Activated naive CD4-positive, alpha-beta T cell treated with anti-CD3 and anti-CD28 coated beads, Interleukin-2, amount 50 U/mL, for 24 hours (primary cell): Measurements from ENCODE around the gene ZNF709.
"Not testable (repeated sequence)": the region's sequence is repeated elsewhere in the genome, so short reads cannot be mapped to it uniquely, and the experiment has no call there.

ENCODE experiments used
- H3K27ac Mint-ChIP-seq: one replicate; pipeline ENCODE4 v1.8.0; 2021; ENCODE audit warnings: mild to moderate bottlenecking, mixed read lengths
- H3K27me3 Mint-ChIP-seq: one replicate; pipeline ENCODE4 v1.8.0; 2021; ENCODE audit warnings: mixed read lengths
- H3K36me3 Mint-ChIP-seq: one replicate; pipeline ENCODE4 v1.8.0; 2021; ENCODE audit warnings: mixed read lengths
- H3K4me1 Mint-ChIP-seq: one replicate; pipeline ENCODE4 v1.8.0; 2021; ENCODE audit warnings: mixed read lengths
- H3K4me3 Mint-ChIP-seq: one replicate; pipeline ENCODE4 v1.8.0; 2021; ENCODE audit warnings: mild to moderate bottlenecking, mixed read lengths
- H3K9me3 Mint-ChIP-seq: one replicate; pipeline ENCODE4 v1.8.0; 2021; ENCODE audit warnings: mixed read lengths

ZNF709 gene

DNA sequence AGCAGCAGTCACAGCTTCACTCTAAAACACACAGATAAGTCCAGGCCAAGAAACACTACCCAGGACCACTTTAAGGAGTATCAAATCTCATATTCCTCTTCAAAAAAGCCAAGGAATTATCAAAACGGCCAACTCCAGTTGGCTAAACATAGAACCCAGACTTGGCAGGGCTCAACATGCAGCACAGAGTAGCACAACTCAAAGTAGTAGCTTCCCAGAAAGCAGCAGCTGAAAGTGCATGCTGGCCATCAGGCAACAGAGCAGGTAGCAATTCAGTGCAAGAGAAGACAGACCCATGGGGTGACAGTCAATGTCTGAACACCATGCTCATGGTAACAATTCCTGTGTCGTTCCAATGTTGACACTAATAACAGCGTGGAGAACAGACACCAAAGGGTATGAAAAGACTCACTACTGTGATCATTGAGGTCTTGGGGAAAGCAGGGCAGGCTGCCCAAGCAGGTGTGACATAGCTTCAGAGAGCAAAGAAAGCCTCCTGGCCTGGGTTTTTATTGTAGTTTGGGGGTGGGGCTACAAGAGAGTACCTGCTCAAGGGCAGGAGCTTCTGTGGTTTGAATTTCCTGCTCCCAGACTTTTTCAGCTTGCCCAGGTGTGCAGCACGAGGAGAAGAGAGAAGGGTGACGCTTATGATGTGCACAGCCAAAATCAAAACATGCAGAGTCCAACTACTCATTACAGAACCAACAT lies 6.2 kb downstream of the ZNF709 start:
- H3K9me3 Mint-ChIP-seq: no peaks in the 10 kb centered on the region
- no peaks in the 10 kb centered on the region for H3K36me3 Mint-ChIP-seq
- no peak overlapping the region for H3K4me3 Mint-ChIP-seq
- peak overlapping the region; percentile 73 for H3K27ac Mint-ChIP-seq
- peaks cover 32% of the 10 kb centered on the region for H3K4me1 Mint-ChIP-seq
- H3K27me3 Mint-ChIP-seq: no peaks in the 10 kb centered on the region

DNA sequence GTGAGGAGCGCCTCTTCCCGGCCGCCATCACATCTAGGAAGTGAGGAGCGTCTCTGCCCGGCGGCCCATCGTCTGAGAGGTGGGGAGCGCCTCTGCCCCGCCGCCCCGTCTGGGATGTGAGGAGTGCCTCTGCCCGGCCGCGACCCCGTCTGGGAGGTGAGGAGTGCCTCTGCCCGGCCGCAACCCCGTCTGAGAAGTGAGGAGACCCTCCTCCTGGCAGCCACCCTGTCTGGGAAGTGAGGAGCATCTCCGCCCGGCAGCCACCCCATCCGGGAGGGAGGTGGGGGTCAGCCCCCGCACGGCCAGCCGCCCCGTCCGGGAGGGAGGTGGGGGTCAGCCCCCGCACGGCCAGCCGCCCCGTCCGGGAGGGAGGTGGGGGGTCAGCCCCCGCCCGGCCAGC lies 17.0 kb downstream of the ZNF709 start:
- H3K27ac Mint-ChIP-seq, H3K4me3 Mint-ChIP-seq, H3K9me3 Mint-ChIP-seq, H3K4me1 Mint-ChIP-seq, H3K27me3 Mint-ChIP-seq: not testable (repeated sequence)
- peaks cover 23% of the 10 kb centered on the region for H3K36me3 Mint-ChIP-seq

DNA sequence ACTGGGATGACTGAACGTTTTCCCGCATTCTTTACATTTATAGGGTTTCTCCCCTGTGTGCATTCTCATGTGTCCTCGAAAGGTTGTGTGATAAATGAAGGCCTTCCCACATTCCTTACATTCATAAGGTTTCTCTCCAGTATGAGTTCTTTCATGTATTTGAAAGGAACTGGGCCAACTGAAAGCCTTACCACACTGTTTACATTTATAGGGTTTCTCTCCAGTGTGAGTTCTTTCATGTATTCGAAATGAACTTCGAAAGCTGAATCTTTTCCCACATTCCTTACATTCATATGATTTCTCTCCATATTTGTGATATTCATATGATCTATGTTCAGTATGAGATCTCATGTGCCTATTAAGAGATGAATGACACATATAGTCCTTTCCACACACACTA lies 19.4 kb downstream of the ZNF709 start:
- no peak overlapping the region for H3K27ac Mint-ChIP-seq
- peaks cover 30% of the 10 kb centered on the region for H3K36me3 Mint-ChIP-seq
- H3K4me1 Mint-ChIP-seq: no peaks in the 10 kb centered on the region
- peaks cover 5% of the 10 kb centered on the region for H3K9me3 Mint-ChIP-seq
- no peaks in the 10 kb centered on the region for H3K27me3 Mint-ChIP-seq
- no peak overlapping the region for H3K4me3 Mint-ChIP-seq

DNA sequence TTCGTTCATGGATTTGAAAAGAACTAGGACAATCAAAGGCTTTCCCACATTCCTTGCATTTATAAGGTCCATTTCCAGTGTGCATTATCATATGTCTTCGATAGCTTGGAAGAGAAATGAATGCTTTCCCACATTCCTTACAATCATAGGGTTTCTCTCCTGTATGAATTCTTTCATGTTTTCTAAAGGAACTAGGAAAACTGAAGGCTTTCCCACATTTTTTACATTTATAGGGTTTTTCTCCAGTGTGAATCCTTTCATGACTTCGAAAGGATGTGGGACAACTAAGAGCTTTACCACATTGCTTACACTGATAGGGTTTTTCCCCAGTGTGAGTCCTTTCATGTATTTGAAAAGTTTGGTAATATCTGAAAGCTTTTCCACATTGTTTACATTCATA lies 19.8 kb downstream of the ZNF709 start:
- Mint-ChIP-seq H3K4me3 (no peak overlapping the region), H3K27me3 (no peaks in the 10 kb centered on the region), H3K27ac (no peak overlapping the region), H3K9me3 (peaks cover 5% of the 10 kb centered on the region), H3K36me3 (peaks cover 32% of the 10 kb centered on the region), H3K4me1 (no peaks in the 10 kb centered on the region)

DNA sequence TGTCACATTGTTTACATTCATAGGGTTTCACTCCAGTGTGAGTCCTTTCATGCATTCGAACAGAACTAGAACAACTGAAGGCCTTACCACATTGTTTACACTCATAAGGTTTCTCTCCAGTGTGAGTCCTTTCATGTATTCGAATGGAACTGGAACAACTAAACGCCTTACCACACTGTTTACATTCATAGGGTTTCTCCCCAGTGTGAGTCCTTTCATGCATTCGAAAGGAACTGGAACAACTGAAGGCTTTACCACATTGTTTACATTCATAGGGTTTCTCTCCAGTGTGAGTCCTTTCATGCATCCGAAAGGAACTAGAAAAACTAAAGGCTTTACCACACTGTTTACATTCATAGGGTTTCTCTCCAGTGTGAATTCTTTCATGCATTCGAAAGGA lies 20.5 kb downstream of the ZNF709 start:
- not testable (repeated sequence) for H3K4me1 Mint-ChIP-seq, H3K4me3 Mint-ChIP-seq, H3K9me3 Mint-ChIP-seq, H3K27me3 Mint-ChIP-seq, H3K27ac Mint-ChIP-seq
- H3K36me3 Mint-ChIP-seq: peaks cover 38% of the 10 kb centered on the region

DNA sequence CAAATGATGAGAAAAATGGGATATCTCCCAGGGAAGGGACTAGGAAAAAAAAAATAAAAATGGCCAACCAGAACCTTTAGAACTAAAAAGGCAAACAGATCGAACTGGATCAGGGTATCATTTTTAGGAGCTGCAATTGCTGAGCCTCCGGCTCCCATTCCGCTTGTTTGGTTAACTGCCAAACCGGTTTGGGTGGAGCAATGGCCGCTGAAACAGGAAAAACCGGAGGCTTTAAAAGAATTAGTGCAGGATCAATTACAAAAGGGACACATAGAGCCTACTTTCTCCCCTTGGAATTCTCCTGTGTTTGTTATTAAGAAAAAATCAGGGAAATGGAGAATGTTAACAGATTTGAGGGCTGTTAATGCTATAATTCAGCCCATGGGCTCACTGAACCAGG lies 31.1 kb downstream of the ZNF709 start:
- Mint-ChIP-seq H3K27ac (no peak overlapping the region), H3K4me3 (no peak overlapping the region), H3K36me3 (peaks cover 25% of the 10 kb centered on the region)

DNA sequence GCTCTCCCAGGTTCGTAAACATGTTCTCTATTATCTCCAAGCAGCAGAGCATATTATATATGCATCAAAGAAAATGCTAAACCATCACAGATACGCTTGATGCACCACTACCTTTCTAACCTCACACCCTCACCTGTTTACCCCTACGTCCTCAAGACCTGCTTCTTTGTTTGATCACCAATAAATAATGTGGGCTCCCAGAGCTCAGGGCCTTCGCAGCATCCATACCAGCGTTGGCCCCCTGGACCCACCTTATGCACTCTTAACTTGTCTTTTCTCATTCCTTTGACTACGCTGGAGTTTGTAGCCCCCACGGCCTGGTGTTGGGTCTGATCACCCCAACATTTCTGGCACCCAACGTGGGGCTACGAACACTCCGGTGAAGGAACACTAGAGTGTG lies 33.8 kb downstream of the ZNF709 start:
- H3K4me1 Mint-ChIP-seq: no peaks in the 10 kb centered on the region
- no peak overlapping the region for H3K4me3 Mint-ChIP-seq
- H3K27ac Mint-ChIP-seq: no peak overlapping the region
- peaks cover 11% of the 10 kb centered on the region for H3K9me3 Mint-ChIP-seq
- H3K27me3 Mint-ChIP-seq: no peaks in the 10 kb centered on the region
- H3K36me3 Mint-ChIP-seq: peaks cover 18% of the 10 kb centered on the region

More for the DNA sequence above, 31.1 kb downstream of the ZNF709 start:
- no peaks in the 10 kb centered on the region for H3K27me3 Mint-ChIP-seq
- no peaks in the 10 kb centered on the region for H3K4me1 Mint-ChIP-seq
- H3K9me3 Mint-ChIP-seq: peaks cover 22% of the 10 kb centered on the region

DNA sequence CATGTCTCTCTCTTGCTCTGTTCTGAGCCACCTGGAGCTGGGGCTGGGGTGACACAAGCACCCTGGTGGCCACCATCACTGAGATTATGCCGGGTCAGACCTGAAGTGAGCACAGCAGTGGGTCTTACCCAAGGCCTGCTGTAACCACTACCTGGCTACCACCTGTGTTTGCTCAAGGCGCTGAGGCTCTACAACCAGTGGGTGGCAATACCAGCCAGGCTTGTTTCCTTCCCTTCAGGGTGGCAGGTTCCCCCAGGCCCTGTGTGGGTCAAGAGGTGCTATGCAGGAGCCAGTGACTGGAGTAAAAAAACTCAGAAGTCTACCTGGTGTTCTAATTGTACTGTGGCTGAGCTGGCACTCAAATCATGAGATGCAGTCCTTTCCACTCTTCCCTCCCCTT lies 35.8 kb downstream of the ZNF709 start:
- Mint-ChIP-seq H3K9me3 (peaks cover 19% of the 10 kb centered on the region), H3K4me3 (no peak overlapping the region), H3K4me1 (no peaks in the 10 kb centered on the region), H3K27me3 (no peaks in the 10 kb centered on the region), H3K27ac (no peak overlapping the region), H3K36me3 (peaks cover 18% of the 10 kb centered on the region)

DNA sequence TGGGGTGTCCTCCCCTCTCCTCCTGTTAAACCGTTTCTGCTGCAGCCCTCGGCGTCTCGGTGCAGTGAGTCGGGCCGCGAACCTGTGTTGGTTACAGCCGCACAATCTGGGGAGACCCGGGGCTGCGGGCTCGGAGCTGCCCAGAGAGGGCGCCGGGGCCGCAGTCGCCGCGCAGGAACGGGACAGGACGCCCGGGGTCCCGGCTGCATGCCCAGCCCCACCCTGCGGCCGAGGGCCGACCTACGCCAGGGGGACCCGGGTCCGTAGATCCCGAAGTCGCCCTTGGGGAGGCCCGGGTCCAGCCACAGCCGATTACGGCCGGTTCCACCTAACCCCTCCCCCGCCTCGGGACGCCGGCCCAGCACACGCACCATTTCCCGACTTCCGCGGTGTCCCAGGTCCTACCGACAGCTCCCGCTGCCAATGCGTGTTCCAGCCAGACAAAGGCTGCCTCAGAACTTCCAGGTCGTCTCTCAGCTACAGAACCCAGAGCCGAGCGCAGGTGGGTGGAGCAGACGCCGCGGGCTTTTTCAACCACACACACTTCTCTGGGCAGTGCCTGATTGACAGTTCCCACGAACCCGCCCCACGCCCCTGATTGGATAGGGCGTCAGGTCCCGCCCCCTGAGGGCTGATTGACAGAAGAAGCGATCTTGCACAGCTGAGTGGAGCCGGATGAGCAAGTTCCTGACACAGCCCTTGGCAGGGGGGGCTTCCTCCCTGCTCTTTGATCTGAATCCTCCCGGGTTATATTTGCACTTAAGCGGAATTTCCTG lies 43.9 kb downstream of the ZNF709 start, which contains the start of gene ZNF443:
ZNF443 (minus strand) TSS at position 481 of the 776 bp plus-strand sequence; CDS start at position 374, 107 bp downstream.
- H3K9me3 Mint-ChIP-seq: peaks cover 8% of the 10 kb centered on the region
- no peaks in the 10 kb centered on the region for H3K27me3 Mint-ChIP-seq
- H3K36me3 Mint-ChIP-seq: peaks cover 8% of the 10 kb centered on the region
- H3K4me1 Mint-ChIP-seq: peaks cover 32% of the 10 kb centered on the region
- peak within 1 kb of the TSS; percentile 99 for H3K4me3 Mint-ChIP-seq
- peak within 1 kb of the TSS; percentile 90 for H3K27ac Mint-ChIP-seq

DNA sequence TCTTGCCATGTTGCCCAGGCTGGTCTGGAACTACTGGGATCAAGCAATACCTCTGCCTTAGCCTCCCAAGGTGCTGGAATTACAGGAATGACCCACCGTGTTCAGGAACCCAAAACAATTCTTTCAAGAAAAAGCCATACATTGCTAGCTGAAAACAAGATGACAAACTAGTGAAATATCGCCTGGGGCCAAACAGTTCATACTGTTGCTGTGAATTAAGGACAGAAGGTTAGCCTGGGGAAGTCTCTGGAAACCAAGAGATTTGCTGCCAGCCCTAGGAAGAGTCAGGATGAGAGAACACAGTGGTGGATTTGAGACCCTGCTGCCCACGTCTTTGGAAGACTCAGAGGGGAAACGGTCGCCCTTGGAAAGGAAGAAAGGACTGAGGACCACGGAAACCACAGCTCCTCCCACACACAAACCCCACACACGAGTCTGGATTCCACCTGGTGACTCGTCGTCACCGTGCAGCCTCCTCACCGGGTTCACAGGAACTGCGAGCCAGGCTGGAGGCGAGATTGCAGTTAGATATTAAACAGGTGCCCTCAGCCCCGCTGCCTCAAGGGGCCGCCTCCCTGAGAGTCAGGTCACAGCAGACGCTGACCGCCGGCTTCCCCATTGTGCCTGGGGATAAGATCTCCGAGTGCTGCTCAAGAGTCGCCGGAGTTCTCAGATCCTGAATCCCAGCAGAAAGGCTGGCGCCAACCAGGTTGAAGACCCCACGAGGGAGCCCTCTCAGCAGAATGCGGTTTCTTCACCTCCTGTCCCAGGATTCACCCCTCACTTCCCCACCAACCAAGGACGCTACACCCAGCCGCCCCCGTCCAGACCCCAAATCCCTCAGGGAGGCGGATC lies 44.7 kb downstream of the ZNF709 start:
- not testable (repeated sequence) for H3K27ac Mint-ChIP-seq, H3K27me3 Mint-ChIP-seq, H3K9me3 Mint-ChIP-seq
- Mint-ChIP-seq H3K36me3 (peaks cover 11% of the 10 kb centered on the region), H3K4me1 (peaks cover 36% of the 10 kb centered on the region), H3K4me3 (peak overlapping the region; percentile 82)

DNA sequence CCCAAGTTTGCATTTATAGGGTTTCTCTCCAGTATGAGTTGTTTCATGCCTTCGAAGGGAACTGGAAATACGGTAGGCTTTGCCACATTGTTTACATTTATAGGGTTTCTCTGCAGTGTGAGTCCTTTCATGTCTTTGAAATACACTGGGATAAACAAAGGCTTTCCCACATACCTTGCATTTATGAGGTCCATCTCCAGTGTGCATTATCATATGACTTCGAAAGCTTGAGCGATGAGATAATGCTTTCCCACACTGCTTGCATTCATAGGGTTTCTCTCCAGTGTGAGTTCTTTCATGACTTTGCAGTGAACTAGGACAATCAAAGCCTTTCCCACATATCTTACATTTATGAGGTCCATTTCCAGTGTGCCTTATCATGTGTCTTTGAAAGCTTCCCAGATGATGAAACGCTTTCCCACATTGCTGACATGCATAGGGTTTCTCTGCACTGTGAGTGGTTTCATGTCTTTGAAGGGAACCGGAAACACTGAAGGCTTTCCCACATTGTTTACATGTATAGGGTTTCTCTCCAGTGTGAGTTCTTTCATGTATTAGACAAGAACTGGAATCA lies 53.8 kb downstream of the ZNF709 start:
- not testable (repeated sequence) for H3K27ac Mint-ChIP-seq, H3K27me3 Mint-ChIP-seq, H3K4me1 Mint-ChIP-seq, H3K4me3 Mint-ChIP-seq
- peaks cover 18% of the 10 kb centered on the region for H3K9me3 Mint-ChIP-seq
- peaks cover 49% of the 10 kb centered on the region for H3K36me3 Mint-ChIP-seq

DNA sequence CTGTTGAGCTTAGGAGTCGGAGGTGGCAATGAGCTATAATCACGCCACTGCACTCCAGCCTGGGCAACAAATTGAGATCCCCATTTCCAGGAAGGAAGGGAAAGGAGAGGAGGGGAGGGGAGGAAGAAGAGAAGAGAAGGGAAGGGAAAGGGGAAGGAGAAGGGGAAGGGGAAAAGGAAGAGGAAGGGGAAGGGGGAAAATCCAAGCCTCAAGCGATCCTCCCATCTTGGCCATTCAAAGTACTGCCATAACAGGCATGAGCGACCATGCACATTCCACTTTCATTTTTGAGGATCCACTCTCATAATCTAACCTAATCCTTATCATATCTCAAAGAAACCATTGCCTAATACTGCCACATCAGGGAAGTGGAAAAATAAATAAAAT lies 58.7 kb downstream of the ZNF709 start:
- Mint-ChIP-seq H3K4me3 (no peak overlapping the region), H3K9me3 (peaks cover 11% of the 10 kb centered on the region), H3K36me3 (peaks cover 38% of the 10 kb centered on the region), H3K27ac (no peak overlapping the region), H3K4me1 (no peaks in the 10 kb centered on the region), H3K27me3 (no peaks in the 10 kb centered on the region)

DNA sequence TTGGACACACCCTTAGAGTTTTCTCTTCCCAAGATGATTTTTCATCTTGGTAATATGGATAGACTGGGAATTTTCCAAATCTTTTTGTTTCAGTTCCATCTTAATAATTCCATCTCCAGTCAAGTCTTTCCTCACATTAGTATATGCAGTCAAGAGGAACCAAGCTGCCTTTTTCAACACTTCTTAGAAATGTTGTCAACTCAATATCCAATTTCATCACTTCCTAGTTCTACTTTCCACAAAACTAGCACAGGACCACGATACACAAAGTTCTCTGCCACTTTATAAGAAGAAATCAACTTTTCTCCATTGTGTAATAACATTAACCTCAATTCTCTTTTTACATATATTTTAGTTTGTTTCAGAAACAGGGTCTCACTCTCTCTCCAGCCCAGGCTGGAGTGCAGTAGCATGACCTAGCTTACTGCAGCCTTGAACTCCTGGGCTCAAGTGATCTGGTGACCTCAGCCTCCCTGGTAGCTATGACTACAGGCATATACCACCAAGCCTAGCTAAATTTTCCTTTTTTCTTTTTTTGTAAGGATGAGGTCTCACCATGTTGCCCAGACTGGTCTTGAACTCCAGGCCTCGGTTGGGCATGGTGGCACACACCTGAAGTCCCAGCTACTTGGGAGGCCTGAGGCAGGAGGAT lies 59.3 kb downstream of the ZNF709 start:
- Mint-ChIP-seq H3K27ac (no peak overlapping the region), H3K9me3 (peaks cover 11% of the 10 kb centered on the region), H3K27me3 (no peaks in the 10 kb centered on the region), H3K36me3 (peaks cover 34% of the 10 kb centered on the region), H3K4me1 (no peaks in the 10 kb centered on the region), H3K4me3 (no peak overlapping the region)

DNA sequence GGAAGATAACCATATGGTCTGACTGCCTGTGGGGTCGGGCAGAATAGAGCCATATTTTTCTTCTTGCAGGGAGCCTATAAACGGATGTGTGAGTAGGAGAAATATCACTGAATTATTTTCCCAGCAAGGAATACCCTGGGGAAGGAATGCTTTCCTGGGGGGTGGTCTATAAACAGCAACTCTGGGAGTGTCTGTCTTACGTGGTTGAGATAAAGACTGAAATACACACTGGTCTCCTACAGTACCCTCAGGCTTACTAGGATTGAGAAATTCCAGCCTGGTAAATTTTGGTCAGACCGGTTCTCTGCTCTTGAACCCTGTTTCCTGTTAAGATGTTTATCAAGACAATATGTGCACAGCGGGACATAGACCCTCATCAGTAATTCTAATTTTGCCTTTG lies 67.3 kb downstream of the ZNF709 start:
- not testable (repeated sequence) for H3K4me1 Mint-ChIP-seq, H3K4me3 Mint-ChIP-seq, H3K27me3 Mint-ChIP-seq, H3K9me3 Mint-ChIP-seq, H3K27ac Mint-ChIP-seq
- peaks cover 12% of the 10 kb centered on the region for H3K36me3 Mint-ChIP-seq

DNA sequence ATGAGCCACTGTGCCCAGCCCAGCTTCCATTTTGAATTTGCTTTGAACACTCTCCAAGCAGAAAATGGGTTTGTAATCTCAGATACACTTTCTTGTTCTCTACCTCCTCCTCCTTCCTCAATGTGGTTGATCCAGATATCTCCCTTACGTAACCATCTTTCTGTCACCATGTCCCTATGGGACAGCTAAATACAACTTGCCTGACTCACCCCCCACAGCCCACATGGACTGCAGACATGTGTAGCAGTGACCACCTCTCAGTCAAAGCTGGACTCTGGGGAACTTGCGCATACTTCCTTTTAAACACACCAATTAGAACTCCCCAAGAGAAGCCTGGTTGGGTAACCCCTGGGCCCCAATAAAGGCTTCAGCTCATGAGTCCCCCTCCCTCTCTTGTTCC lies 72.7 kb downstream of the ZNF709 start:
- H3K27ac Mint-ChIP-seq: no peak overlapping the region
- H3K27me3 Mint-ChIP-seq: no peaks in the 10 kb centered on the region
- H3K36me3 Mint-ChIP-seq: peaks cover 4% of the 10 kb centered on the region
- H3K9me3 Mint-ChIP-seq: peaks cover 10% of the 10 kb centered on the region
- H3K4me1 Mint-ChIP-seq: no peaks in the 10 kb centered on the region
- H3K4me3 Mint-ChIP-seq: no peak overlapping the region
